ENCODE measurements around the gene SSBP3.

Gene SSBP3

DNA sequence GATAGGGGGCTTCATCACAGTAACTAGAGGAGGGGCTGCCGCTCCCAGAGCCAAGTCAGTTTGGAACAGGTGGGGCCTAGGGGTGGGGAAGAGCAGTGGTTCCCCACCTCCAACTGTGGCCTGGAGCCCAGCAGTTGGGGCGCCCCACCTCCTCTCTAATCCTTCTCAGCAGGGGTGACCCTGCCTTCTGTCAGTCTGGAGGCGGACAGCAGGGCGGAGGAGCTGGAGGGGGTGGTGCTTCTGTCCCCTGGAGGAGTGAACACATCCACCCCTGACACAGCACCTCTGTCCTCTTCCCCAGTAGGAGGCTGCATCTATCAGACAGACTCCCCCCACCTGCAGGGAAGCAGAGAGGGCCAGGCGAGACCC, 132.4 kb downstream of the SSBP3 start:
- Histone ChIP-seq H3K4me3 (ENCODE audit: insufficient read length, low read depth) (no peak overlapping the region), H3K27me3 (ENCODE audit: insufficient read depth, insufficient read length) (no peaks in the 10 kb centered on the region), H3K36me3 (ENCODE audit: insufficient read depth, insufficient read length, low read length) (peaks cover 51% of the 10 kb centered on the region), H3K9ac (ENCODE audit: insufficient read length, low read depth) (peak overlapping the region; percentile 45), H3K4me1 (ENCODE audit: insufficient read depth, insufficient read length) (peaks cover 50% of the 10 kb centered on the region), H3K9me3 (ENCODE audit: insufficient read depth, low read length) (no peaks in the 10 kb centered on the region)
- DNase-seq (ENCODE audit: low read depth, low spot score) = no peak
- TF ChIP-seq ZNF274 (IDR thresholded peaks at IDR 0.05; ENCODE audit: low read depth, low read length) (no peak), YY1 (IDR thresholded peaks at IDR 0.05; ENCODE audit: insufficient read depth, insufficient read length) (no peak), SUZ12 (IDR thresholded peaks at IDR 0.05; ENCODE audit: extremely low read depth, insufficient read depth, insufficient read length) (no peak)

DNA sequence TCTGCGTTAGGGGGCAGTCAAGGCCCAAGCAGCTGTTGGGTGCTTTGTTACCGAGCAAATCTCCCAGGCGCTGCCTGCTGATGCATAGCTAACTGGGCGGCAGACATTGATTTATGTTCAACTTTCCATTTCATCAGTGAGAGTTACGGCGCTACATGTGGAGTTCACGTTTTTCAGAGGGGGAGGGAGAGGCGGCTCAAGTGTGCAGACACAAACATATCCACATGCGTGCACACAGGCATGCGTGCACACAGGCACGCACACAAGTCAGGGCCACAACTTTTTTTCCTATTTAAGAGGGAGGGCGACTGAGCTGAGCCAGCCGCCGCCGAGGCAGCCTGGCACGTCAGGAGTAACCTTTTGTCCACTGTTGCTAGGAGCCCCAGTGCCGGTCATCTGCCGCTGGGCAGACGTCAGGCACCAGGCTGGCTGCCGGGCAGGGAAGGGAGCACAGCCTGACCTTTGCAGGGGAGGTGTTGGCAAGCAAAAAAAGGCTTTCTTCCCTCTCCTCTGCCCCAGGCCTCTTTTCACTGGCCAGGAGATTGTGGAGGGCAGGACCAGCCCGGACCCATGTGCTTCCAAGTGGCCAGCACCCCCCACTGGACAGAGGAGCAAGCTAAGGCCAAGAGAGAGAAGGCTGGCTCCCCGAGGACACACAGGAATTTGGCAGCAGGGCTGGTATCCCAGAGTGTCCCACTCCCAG, 133.0 kb downstream of the SSBP3 start:
- Histone ChIP-seq H3K4me1 (ENCODE audit: insufficient read depth, insufficient read length) (peaks cover 49% of the 10 kb centered on the region), H3K9ac (ENCODE audit: insufficient read length, low read depth) (peak overlapping the region; percentile 45), H3K4me3 (ENCODE audit: insufficient read length, low read depth) (no peak overlapping the region), H3K27me3 (ENCODE audit: insufficient read depth, insufficient read length) (no peaks in the 10 kb centered on the region), H3K36me3 (ENCODE audit: insufficient read depth, insufficient read length, low read length) (peaks cover 46% of the 10 kb centered on the region), H3K9me3 (ENCODE audit: insufficient read depth, low read length) (no peaks in the 10 kb centered on the region)
- no peak for TF ChIP-seq SUZ12 (IDR thresholded peaks at IDR 0.05; ENCODE audit: extremely low read depth, insufficient read depth, insufficient read length)
- DNase-seq (ENCODE audit: low read depth, low spot score) = no peak

DNA sequence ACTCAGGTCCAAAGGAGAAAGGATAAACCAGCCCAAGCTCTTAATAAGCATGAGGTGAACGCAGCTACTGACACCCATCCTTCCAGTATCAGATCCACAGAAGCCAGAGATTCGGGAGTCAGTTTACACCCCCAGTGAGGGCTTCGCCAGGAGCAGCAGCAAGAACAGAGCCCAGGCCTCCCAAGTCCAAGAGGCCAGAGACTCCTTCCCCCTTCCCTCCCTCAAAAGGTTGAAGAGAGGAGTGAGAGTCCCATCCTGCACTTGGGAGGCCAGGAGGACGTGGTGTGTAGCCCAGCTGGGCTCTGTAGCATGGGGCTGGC, 133.5 kb downstream of the SSBP3 start:
- peaks cover 49% of the 10 kb centered on the region for H3K4me1 ChIP-seq (ENCODE audit: insufficient read depth, insufficient read length)
- H3K9ac ChIP-seq (ENCODE audit: insufficient read length, low read depth) = peak overlapping the region; percentile 22
- H3K9me3 ChIP-seq (ENCODE audit: insufficient read depth, low read length) = no peaks in the 10 kb centered on the region
- no peaks in the 10 kb centered on the region for H3K27me3 ChIP-seq (ENCODE audit: insufficient read depth, insufficient read length)
- no peak overlapping the region for H3K4me3 ChIP-seq (ENCODE audit: insufficient read length, low read depth)
- H3K36me3 ChIP-seq (ENCODE audit: insufficient read depth, insufficient read length, low read length) = peaks cover 48% of the 10 kb centered on the region
- TF ChIP-seq ZNF274 (IDR thresholded peaks at IDR 0.05; ENCODE audit: low read depth, low read length) = no peak
- no peak for TF ChIP-seq SUZ12 (IDR thresholded peaks at IDR 0.05; ENCODE audit: extremely low read depth, insufficient read depth, insufficient read length)
- no peak for TF ChIP-seq YY1 (IDR thresholded peaks at IDR 0.05; ENCODE audit: insufficient read depth, insufficient read length)
- no peak for DNase-seq (ENCODE audit: low read depth, low spot score)

DNA sequence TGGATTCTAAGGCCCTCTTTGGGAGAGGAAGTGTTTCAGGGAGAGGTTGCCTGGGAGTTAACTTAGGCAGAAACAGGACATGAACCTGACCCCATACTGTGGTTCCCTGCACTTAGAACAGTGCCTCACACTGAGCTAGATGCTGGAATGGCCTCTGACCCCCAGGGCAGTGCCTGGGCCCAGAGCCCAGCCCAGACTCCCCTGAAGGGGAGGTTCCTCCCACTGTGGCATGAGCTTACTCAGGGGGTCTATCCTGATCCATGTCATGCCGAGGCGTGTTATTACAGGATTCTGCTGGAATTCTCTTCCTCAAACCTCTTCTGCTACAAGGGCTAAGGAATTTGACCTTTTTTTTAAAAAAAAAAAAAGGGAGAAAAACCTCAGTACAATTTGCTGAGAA, 134.1 kb downstream of the SSBP3 start:
- peaks cover 49% of the 10 kb centered on the region for H3K4me1 ChIP-seq (ENCODE audit: insufficient read depth, insufficient read length)
- H3K27me3 ChIP-seq (ENCODE audit: insufficient read depth, insufficient read length) = no peaks in the 10 kb centered on the region
- peaks cover 50% of the 10 kb centered on the region for H3K36me3 ChIP-seq (ENCODE audit: insufficient read depth, insufficient read length, low read length)
- DNase-seq (ENCODE audit: low read depth, low spot score) = no peak
- no peak overlapping the region for H3K9ac ChIP-seq (ENCODE audit: insufficient read length, low read depth)
- TF ChIP-seq ZNF274 (IDR thresholded peaks at IDR 0.05; ENCODE audit: low read depth, low read length) (no peak), YY1 (IDR thresholded peaks at IDR 0.05; ENCODE audit: insufficient read depth, insufficient read length) (no peak), SUZ12 (IDR thresholded peaks at IDR 0.05; ENCODE audit: extremely low read depth, insufficient read depth, insufficient read length) (no peak)
- no peaks in the 10 kb centered on the region for H3K9me3 ChIP-seq (ENCODE audit: insufficient read depth, low read length)
- H3K4me3 ChIP-seq (ENCODE audit: insufficient read length, low read depth) = no peak overlapping the region

DNA sequence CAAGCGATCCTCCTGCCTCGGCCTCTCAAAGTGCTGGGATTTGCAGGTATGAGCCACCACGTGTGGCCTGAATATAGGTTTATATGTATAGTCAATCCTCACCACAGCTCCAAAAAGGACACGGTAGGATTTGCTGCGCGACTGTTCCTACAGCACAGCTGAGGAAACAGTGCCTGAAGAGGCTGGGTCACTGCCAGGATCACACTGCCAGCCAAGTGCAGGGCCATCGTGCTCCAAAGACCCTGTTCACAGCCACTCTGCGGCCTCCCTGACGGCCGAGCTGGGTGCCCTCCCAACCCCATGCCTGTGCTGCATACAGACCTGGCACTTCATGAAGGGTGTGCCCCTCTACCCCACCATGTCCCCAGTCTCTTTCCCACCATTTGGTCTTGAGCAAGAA, 134.9 kb downstream of the SSBP3 start:
- Histone ChIP-seq H3K4me3 (ENCODE audit: insufficient read length, low read depth) (no peak overlapping the region), H3K36me3 (ENCODE audit: insufficient read depth, insufficient read length, low read length) (peaks cover 49% of the 10 kb centered on the region), H3K4me1 (ENCODE audit: insufficient read depth, insufficient read length) (peaks cover 45% of the 10 kb centered on the region), H3K9me3 (ENCODE audit: insufficient read depth, low read length) (no peaks in the 10 kb centered on the region), H3K27me3 (ENCODE audit: insufficient read depth, insufficient read length) (no peaks in the 10 kb centered on the region), H3K9ac (ENCODE audit: insufficient read length, low read depth) (no peak overlapping the region)
- DNase-seq (ENCODE audit: low read depth, low spot score) = no peak
- TF ChIP-seq YY1 (IDR thresholded peaks at IDR 0.05; ENCODE audit: insufficient read depth, insufficient read length) (no peak), SUZ12 (IDR thresholded peaks at IDR 0.05; ENCODE audit: extremely low read depth, insufficient read depth, insufficient read length) (no peak), ZNF274 (IDR thresholded peaks at IDR 0.05; ENCODE audit: low read depth, low read length) (no peak)

DNA sequence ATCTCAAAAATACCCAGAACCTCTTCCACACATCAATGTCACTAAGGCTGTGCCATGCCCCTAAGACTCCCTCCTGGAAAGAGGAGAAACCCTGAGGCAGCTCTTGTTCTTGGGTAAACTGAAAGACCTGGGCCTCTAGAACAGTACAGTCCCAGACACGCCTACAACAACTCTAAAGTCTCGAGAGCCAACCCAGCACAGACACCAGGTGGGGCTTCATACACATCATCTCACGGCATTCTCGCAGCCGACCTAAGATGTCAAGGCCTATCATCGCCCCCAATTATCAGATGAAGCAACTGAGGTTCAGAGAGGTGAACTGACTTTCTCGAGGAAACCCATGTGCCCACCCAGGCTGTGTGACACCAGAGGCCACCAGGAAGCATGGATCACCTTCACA, 135.7 kb downstream of the SSBP3 start:
- Histone ChIP-seq H3K4me1 (ENCODE audit: insufficient read depth, insufficient read length) (peaks cover 40% of the 10 kb centered on the region), H3K9ac (ENCODE audit: insufficient read length, low read depth) (no peak overlapping the region), H3K36me3 (ENCODE audit: insufficient read depth, insufficient read length, low read length) (peaks cover 50% of the 10 kb centered on the region), H3K4me3 (ENCODE audit: insufficient read length, low read depth) (no peak overlapping the region), H3K27me3 (ENCODE audit: insufficient read depth, insufficient read length) (no peaks in the 10 kb centered on the region), H3K9me3 (ENCODE audit: insufficient read depth, low read length) (no peaks in the 10 kb centered on the region)
- no peak for DNase-seq (ENCODE audit: low read depth, low spot score)
- TF ChIP-seq YY1 (IDR thresholded peaks at IDR 0.05; ENCODE audit: insufficient read depth, insufficient read length) (no peak), ZNF274 (IDR thresholded peaks at IDR 0.05; ENCODE audit: low read depth, low read length) (no peak), SUZ12 (IDR thresholded peaks at IDR 0.05; ENCODE audit: extremely low read depth, insufficient read depth, insufficient read length) (no peak)

DNA sequence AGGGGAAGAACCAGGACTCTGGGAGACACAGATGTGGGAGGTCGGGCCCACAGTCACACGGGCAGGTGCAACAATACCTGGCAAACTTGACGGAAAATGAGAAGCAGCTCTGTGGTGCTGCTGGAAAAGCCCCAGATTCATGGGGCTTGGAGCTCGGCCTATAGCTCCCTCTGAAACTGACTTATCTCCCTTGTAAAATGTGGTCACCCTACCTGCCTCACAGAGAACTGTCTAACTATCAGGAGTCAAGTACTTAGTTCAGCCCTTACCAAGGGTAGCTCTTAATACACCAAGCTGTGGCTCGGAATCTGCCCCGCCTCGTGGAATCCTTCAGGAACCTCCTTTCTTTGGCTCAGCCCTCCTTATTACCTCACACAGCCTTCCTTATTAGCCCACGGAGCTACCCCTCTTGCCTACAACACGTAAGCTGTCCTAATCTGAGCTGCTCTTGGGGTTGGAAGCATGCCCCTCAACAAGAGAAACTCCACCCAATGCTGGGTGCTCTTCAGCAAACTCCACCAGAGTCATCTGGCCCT, 137.4 kb downstream of the SSBP3 start:
- Histone ChIP-seq H3K27me3 (ENCODE audit: insufficient read depth, insufficient read length) (no peaks in the 10 kb centered on the region), H3K9me3 (ENCODE audit: insufficient read depth, low read length) (no peaks in the 10 kb centered on the region), H3K36me3 (ENCODE audit: insufficient read depth, insufficient read length, low read length) (peaks cover 63% of the 10 kb centered on the region), H3K4me3 (ENCODE audit: insufficient read length, low read depth) (no peak overlapping the region), H3K9ac (ENCODE audit: insufficient read length, low read depth) (no peak overlapping the region), H3K4me1 (ENCODE audit: insufficient read depth, insufficient read length) (peaks cover 29% of the 10 kb centered on the region)
- TF ChIP-seq ZNF274 (IDR thresholded peaks at IDR 0.05; ENCODE audit: low read depth, low read length) (no peak), SUZ12 (IDR thresholded peaks at IDR 0.05; ENCODE audit: extremely low read depth, insufficient read depth, insufficient read length) (no peak), YY1 (IDR thresholded peaks at IDR 0.05; ENCODE audit: insufficient read depth, insufficient read length) (no peak)
- DNase-seq (ENCODE audit: low read depth, low spot score) = no peak
